NCI-H526 treated with DMSO at 0.1 percent for 48 hours (cell line): ENCODE data around the gene SLC8A3.

Experiments
- DNase-seq: peaks from one replicate; lab custom pipeline; 2025; lab: John Stamatoyannopoulos, UW

The SLC8A3 gene

GRCh38 chr14:70064136-70064865, 124.5 kb downstream of the SLC8A3 start:
- DNase-seq = no peak

GRCh38 chr14:70061108-70061507, 127.6 kb downstream of the SLC8A3 start:
- DNase-seq = no peak

GRCh38 chr14:70059545-70059944, 129.2 kb downstream of the SLC8A3 start:
- DNase-seq = no peak

- no peak for DNase-seq
Observed at GRCh38 chr14:70057519-70058136, 131.1 kb downstream of the SLC8A3 start.

GRCh38 chr14:70052990-70053389, 135.8 kb downstream of the SLC8A3 start:
- no peak for DNase-seq

GRCh38 chr14:70050136-70050535, 138.6 kb downstream of the SLC8A3 start:
- DNase-seq = no peak

GRCh38 chr14:70049605-70050004, 139.1 kb downstream of the SLC8A3 start:
- no peak for DNase-seq

- no peak for DNase-seq
Observed at GRCh38 chr14:70048313-70048654, 140.5 kb downstream of the SLC8A3 start.

- no peak for DNase-seq
Observed at GRCh38 chr14:70047598-70048312, 141.0 kb downstream of the SLC8A3 start.

- peak; percentile 58 for DNase-seq
Observed at GRCh38 chr14:70045844-70046535, 142.8 kb downstream of the SLC8A3 start.

- DNase-seq = no peak
Observed at GRCh38 chr14:70045310-70045709, 143.4 kb downstream of the SLC8A3 start.

GRCh38 chr14:70043001-70043400, 145.8 kb downstream of the SLC8A3 start:
- DNase-seq = no peak

GRCh38 chr14:70036665-70037064, 152.1 kb downstream of the SLC8A3 start:
- DNase-seq = no peak

GRCh38 chr14:70034257-70034656, 154.5 kb downstream of the SLC8A3 start:
- DNase-seq = no peak

- no peak for DNase-seq
Observed at GRCh38 chr14:70033561-70033960, 155.2 kb downstream of the SLC8A3 start.

GRCh38 chr14:70033116-70033515, 155.6 kb downstream of the SLC8A3 start:
- DNase-seq = no peak

- no peak for DNase-seq
Observed at GRCh38 chr14:70032447-70032846, 156.3 kb downstream of the SLC8A3 start.

- DNase-seq = no peak
Observed at GRCh38 chr14:70032016-70032415, 156.7 kb downstream of the SLC8A3 start.

GRCh38 chr14:70029296-70030132, 159.2 kb downstream of the SLC8A3 start:
- no peak for DNase-seq

GRCh38 chr14:70027785-70028428, 160.8 kb downstream of the SLC8A3 start:
- peak; percentile 25 for DNase-seq

GRCh38 chr14:70023871-70024270, 164.9 kb downstream of the SLC8A3 start:
- DNase-seq = no peak
